Nephron (organoid): Measurements from ENCODE around the gene ANO4.

Source experiments
- H3K27ac Mint-ChIP-seq, 3 experiments: 2 replicates each; pipeline ENCODE4 v1.8.0; 2020; ENCODE audit warnings: mixed read lengths in 3 of 3, mild to moderate bottlenecking in 2 of 3, moderate library complexity in 1 of 3
- H3K27me3 Mint-ChIP-seq: 2 replicates; pipeline ENCODE4 v1.8.0; 2021; ENCODE audit warnings: low read depth, mild to moderate bottlenecking, moderate library complexity, mixed read lengths
- H3K36me3 Mint-ChIP-seq: 2 replicates; pipeline ENCODE4 v1.8.0; 2020; ENCODE audit warnings: low read depth, mixed read lengths
- H3K4me1 Mint-ChIP-seq: 2 replicates; pipeline ENCODE4 v1.8.0; 2020; ENCODE audit warnings: mixed read lengths
- H3K4me3 Mint-ChIP-seq, 3 experiments: 2 replicates each; pipeline ENCODE4 v1.8.0; 2020; ENCODE audit warnings: mild to moderate bottlenecking in 3 of 3, mixed read lengths in 3 of 3, moderate library complexity in 2 of 3
- H3K9me3 Mint-ChIP-seq: 2 replicates; pipeline ENCODE4 v1.8.0; 2020; ENCODE audit warnings: mixed read lengths
- CTCF ChIP-seq, 3 experiments: fragments of 200-600 bp; sonication (generic); IDR thresholded peaks; one replicate each; pipeline ENCODE4 v1.5.0; 2021; ENCODE audit warnings: antibody characterized with exemption in 3 of 3; ENCODE audit not compliant: unreplicated experiment in 3 of 3

ANO4 gene

DNA sequence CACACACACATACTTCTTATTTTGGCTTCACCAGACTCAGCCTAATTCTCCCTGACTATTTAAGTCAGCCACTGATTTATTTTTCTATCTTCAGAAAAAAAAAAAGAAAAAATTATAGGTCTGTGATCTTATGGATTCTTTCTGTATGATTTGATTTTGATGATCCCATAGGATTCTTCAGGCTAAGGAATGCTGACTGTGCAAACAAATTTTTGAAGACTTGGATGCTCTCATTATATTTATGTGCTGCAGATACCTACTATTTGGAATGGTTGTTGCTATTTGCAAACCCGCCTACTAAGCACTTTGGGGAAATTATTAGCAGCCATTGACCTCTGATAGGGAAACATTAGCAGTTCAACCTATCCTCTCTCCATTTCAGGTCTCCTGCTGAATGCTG is 4.0 kb upstream of the ANO4 start:
- no peak overlapping the region for H3K27ac Mint-ChIP-seq

GRCh38 chr12:100793182-100793581 is 1.4 kb upstream of the ANO4 start:
- H3K27ac Mint-ChIP-seq: no peak overlapping the region
- H3K36me3 Mint-ChIP-seq: no peaks in the 10 kb centered on the region
- no peak overlapping the region for H3K4me3 Mint-ChIP-seq
- no peak for TF ChIP-seq CTCF (IDR thresholded peaks at IDR 0.05; ENCODE audit: unreplicated experiment in 3 of 3)
- peaks cover 19% of the 10 kb centered on the region for H3K4me1 Mint-ChIP-seq
- H3K27me3 Mint-ChIP-seq: peaks cover 20% of the 10 kb centered on the region
- H3K9me3 Mint-ChIP-seq: no peaks in the 10 kb centered on the region

More for the DNA sequence above, 4.0 kb upstream of the ANO4 start:
- H3K4me3 Mint-ChIP-seq: no peak overlapping the region
- peaks cover 16% of the 10 kb centered on the region for H3K27me3 Mint-ChIP-seq
- no peak for TF ChIP-seq CTCF (IDR thresholded peaks at IDR 0.05; ENCODE audit: unreplicated experiment in 3 of 3)
- no peaks in the 10 kb centered on the region for H3K36me3 Mint-ChIP-seq
- H3K4me1 Mint-ChIP-seq: peaks cover 12% of the 10 kb centered on the region
- H3K9me3 Mint-ChIP-seq: no peaks in the 10 kb centered on the region

- TF ChIP-seq CTCF (IDR thresholded peaks at IDR 0.05; ENCODE audit: unreplicated experiment in 3 of 3): no peak
- H3K27me3 Mint-ChIP-seq: peaks cover 20% of the 10 kb centered on the region
- H3K36me3 Mint-ChIP-seq: no peaks in the 10 kb centered on the region
- H3K27ac Mint-ChIP-seq: no peak overlapping the region
- peak overlapping the region; percentile 42 to 60 (median 57) for H3K4me3 Mint-ChIP-seq
- H3K4me1 Mint-ChIP-seq: peaks cover 23% of the 10 kb centered on the region
- no peaks in the 10 kb centered on the region for H3K9me3 Mint-ChIP-seq
These were observed 711 bp downstream of the ANO4 start for GRCh38 chr12:100795174-100795799.

GRCh38 chr12:100795800-100796179 is 1.2 kb downstream of the ANO4 start:
- peaks cover 23% of the 10 kb centered on the region for H3K4me1 Mint-ChIP-seq
- no peak for TF ChIP-seq CTCF (IDR thresholded peaks at IDR 0.05; ENCODE audit: unreplicated experiment in 3 of 3)
- peak overlapping the region in 2 of 3 experiments; percentile 42 to 57 for H3K4me3 Mint-ChIP-seq
- peaks cover 20% of the 10 kb centered on the region for H3K27me3 Mint-ChIP-seq
- H3K27ac Mint-ChIP-seq: no peak overlapping the region
- no peaks in the 10 kb centered on the region for H3K9me3 Mint-ChIP-seq
- H3K36me3 Mint-ChIP-seq: no peaks in the 10 kb centered on the region

DNA sequence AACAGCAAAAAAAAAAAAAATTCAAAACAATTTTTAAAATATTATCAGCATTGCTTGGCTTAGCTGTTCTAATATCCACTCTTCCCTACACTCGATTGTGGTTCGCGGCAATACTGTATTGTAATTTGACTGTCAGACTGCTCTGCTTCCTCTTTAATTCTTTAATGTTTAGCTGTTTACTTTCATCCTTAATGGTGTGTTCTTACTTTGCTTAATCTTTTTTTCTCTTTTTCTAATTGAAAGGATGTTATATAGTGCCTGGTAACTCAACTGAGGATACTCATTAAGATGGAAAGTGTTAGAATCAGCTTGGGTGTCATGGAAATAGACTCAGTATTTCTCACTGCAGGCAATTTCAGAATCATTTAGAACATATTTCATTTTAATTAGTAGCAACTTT is 2.0 kb downstream of the ANO4 start:
- Mint-ChIP-seq H3K36me3 (no peaks in the 10 kb centered on the region), H3K4me3 (no peak overlapping the region), H3K9me3 (no peaks in the 10 kb centered on the region), H3K27ac (no peak overlapping the region), H3K27me3 (peaks cover 23% of the 10 kb centered on the region), H3K4me1 (peaks cover 23% of the 10 kb centered on the region)
- TF ChIP-seq CTCF (IDR thresholded peaks at IDR 0.05; ENCODE audit: unreplicated experiment in 3 of 3): no peak

DNA sequence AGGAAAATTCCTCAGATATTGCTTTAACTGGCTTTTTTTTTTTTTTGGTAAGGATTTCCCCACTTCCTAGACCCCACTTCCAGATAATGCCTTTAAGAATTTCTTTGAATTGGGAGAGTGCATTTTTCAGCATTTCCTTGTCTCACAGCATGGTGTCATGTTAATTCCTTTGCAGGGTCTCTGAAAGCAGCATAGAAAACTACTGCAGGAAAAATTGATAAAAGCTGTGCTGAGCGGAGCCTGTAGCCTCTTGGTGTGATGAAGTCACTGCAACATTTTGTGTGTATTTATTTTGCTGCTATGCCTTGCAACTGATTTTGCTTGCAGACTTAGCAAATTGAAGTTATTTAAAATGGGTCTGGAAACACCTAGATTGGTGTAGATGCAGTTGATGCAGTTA is 2.7 kb downstream of the ANO4 start:
- Mint-ChIP-seq H3K4me1 (peaks cover 23% of the 10 kb centered on the region), H3K27me3 (peaks cover 24% of the 10 kb centered on the region), H3K36me3 (no peaks in the 10 kb centered on the region), H3K4me3 (peak overlapping the region in 1 of 3 experiments; percentile 36), H3K27ac (no peak overlapping the region), H3K9me3 (no peaks in the 10 kb centered on the region)
- no peak for TF ChIP-seq CTCF (IDR thresholded peaks at IDR 0.05; ENCODE audit: unreplicated experiment in 3 of 3)
